Skin epidermis (tissue), 12 donors: ENCODE data around the gene SLC35F6.
"Not testable (repeated sequence)": the region's sequence is repeated elsewhere in the genome, so short reads cannot be mapped to it uniquely, and the experiment has no call there.

Experiments used
- H3K27ac ChIP-seq, 21 experiments: fragments of 200-600 bp; sonication (generic) in 11 of 21; one replicate each; pipeline ENCODE4 v1.5.0; 2020; ENCODE audit warnings: mild to moderate bottlenecking in 3 of 21, inconsistent platforms in 2 of 21, moderate library complexity in 2 of 21
- H3K4me3 ChIP-seq, 7 experiments: fragments of 200-600 bp; sonication (generic) in 2 of 7; one replicate each; pipeline ENCODE4 v1.5.0; 2020; ENCODE audit warnings: inconsistent platforms in 2 of 7, mild to moderate bottlenecking in 2 of 7, moderate library complexity in 1 of 7

Gene SLC35F6

DNA sequence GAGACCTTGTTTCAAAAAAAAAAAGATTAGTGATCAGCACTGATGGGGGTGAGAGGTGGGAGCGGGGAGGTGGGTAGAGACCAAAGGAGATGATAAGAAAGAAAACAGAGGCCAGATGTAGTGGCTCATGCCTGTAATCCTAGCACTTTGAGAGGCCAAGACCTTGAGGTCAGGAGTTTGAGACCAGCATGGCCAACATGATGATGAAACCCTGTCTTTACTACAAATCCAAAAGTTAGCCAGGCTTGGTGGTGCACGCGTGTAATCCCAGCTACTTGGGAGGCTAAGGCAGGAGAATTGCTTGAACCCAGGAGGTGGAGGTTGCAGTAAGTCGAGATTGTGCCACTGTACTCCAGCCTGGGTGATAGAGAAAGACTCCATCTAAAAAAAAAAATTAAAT is 9.5 kb upstream of the SLC35F6 start:
- no peak overlapping the region for H3K27ac ChIP-seq

DNA sequence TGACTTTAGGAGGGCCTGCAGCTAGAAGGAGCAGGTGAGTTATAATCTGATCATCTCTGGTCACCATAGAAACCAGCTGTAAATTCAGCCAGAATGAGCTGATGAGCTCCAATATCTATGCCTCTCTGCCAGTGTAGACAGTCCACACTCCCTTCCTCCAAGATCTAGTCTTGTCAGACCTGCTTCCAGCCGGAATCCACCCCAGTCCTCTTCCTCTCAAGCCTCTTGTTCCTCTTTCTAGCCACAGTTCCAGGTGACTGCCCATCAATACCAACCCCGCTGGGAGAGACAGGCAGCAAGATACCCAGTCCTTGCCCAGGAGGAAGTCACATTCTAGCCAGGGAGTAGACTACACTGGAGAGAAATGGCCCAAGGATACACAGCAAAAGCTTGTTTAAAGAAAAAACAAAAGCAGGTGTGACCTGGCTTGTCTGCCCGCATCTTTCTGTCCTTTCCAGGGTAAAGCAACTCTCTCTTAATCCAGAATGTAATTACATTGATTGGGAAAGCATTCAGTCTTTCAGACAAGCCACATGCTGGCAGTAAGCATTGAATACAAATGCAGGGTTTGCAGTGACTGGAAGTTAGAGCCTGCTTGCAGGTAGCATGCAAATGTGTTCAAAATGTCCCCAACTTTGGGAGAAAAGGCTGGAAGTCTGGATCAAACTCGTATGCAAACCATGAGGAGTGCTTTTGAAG is 9.0 kb upstream of the SLC35F6 start:
- peak overlapping the region in 1 of 21 experiments; percentile 18 for H3K27ac ChIP-seq
- H3K4me3 ChIP-seq = no peak overlapping the region

More for the DNA sequence above, 9.5 kb upstream of the SLC35F6 start:
- no peak overlapping the region for H3K4me3 ChIP-seq

DNA sequence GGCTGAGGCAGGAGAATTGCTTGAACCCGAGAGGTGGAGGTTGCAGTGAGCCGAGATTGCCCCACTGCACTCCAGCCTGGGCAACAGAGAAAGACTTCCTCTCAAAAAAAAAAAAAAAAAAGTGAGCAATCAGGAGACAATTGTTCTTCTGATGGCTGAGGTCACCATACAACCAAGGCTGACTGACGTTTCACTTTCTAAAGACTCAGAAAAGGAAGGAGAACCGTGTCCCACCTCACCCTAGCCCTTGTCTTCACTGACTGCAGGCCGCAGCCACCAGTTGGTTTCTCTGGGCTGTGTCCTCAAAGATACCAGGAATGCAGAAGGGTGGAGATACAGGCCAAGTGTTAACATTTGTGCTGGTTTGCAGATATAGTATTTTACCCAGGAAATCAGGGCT is 7.7 kb upstream of the SLC35F6 start:
- H3K4me3 ChIP-seq = no peak overlapping the region
- no peak overlapping the region for H3K27ac ChIP-seq

DNA sequence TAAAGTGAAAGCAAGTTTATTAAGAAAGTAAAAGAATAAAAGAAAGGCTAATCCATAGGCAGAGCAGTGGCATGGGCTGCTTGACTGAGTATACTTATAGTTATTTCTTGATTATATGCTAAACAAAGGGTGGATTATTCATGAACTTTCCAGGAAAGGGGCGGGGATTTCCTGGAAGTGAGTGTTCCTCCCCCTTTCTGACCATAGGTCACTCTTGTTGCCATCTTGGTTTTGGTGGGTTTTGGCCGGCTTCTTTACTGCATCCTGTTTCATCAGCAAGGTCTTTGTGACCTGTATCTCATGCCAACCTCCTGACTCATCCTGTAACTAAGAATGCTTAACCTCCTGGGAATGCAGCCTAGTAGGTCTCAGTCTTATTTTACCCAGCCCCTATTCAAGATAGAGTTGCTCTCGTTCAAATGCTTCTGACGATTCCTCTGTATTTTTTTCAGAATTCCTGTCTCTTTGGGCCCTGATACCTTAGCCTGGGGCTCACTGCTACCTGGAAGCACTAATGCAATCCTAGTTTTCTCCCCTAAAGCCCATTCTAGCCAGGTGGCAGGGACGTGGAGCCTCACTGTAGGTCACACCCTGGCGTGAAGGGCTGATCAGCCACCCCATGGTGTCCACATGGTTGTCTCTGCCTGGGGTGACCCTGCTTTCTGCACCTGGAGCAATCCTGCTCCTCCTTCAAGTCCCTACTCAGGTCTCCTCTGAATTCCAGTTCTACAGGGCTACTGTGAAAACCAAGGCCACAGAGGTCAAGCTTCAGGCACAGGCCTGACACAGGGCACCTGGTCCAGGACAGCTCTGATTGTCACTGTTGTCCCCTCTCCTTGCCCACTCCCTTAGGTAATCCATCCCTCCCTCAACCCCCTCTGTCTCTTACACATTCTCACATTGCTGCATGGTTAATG is 6.0 kb upstream of the SLC35F6 start:
- no peak overlapping the region for H3K4me3 ChIP-seq
- peak overlapping the region in 13 of 21 experiments; percentile 24 to 73 (median 61) for H3K27ac ChIP-seq

DNA sequence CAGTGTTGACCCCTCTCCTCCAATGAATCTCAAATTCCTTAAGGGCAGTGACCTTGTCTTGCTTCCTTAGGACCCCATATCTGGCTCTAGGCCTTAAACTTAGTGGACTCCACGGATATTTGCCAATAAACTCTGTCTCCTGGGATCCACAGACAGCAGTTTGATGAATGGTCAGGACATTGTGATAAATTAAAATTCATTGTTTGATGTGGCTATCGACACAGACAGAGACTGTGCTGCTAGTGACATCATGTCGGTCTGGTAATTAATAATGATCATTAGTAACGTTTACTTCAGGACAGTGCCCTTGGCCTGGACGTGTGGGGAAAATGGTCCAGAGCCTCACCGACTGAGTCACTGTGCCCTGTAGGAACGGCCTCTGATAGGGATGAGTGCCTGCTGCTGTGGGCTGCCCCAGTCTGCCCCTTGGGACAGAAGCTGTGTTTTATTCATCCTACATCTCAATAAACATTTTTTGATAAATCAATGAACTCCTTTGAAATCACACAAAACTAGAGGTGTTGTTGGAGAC is 5.2 kb upstream of the SLC35F6 start:
- peak overlapping the region in 9 of 21 experiments; percentile 24 to 73 (median 66) for H3K27ac ChIP-seq
- no peak overlapping the region for H3K4me3 ChIP-seq

DNA sequence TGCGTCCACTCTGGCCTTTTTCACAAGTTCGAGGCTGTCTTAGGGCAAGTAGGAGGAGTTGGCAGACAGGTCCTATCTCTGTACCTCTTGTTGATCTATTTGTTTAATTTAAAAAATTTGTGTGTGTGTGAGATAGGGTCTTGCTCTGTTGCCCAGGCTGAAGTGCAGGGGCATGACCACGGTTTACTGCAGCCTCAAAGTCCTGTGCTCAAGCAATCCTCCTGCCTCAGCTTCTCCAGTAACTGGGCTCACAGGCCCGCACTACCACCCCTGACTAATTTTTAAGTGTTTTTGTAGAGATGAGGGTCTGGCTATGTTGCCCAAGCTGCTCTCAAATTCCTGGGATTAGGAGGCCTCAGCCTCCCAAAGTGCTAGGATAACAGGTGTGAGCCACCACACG is 4.2 kb upstream of the SLC35F6 start:
- H3K27ac ChIP-seq = no peak overlapping the region

DNA sequence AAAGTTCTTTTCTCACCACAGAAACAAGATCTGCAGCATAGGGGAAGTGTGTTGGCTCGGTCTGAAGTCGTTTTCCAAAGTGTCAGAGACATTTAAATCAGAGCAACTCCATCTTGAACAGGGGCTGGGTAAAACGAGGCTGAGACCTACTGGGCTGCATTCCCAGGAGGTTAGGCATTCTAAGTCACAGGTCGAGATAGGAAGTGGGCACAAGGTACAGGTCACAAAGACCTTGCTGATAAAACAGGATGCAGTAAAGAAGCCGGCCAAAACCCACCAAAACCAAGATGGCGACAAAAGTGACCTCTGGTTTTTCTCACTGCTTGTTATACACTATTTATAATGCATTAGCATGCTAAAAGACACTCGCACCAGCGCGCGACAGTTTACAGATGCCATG is 3.1 kb upstream of the SLC35F6 start:
- H3K27ac ChIP-seq, H3K4me3 ChIP-seq: not testable (repeated sequence)

More for the DNA sequence above, 4.2 kb upstream of the SLC35F6 start:
- H3K4me3 ChIP-seq = no peak overlapping the region

DNA sequence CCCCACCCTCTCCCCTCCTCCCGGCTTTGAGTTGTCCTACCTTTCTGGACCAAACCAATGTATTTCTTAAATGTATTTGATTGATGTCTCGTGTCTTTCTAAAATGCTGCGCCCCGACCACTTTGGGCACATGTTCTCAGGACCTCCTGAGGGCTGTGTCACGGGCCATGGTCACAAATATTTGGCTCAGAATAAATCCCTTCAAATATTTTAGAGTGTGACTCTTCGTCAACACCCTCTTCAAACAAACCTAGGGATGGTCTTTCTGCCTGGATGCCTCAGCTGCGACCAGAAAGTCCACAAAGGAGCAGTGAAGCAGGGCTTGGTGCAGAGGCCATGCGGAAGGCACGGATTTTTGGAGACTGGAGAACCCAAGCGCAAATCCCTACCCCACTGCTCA is 1.1 kb upstream of the SLC35F6 start:
- no peak overlapping the region for H3K4me3 ChIP-seq
- H3K27ac ChIP-seq = no peak overlapping the region

DNA sequence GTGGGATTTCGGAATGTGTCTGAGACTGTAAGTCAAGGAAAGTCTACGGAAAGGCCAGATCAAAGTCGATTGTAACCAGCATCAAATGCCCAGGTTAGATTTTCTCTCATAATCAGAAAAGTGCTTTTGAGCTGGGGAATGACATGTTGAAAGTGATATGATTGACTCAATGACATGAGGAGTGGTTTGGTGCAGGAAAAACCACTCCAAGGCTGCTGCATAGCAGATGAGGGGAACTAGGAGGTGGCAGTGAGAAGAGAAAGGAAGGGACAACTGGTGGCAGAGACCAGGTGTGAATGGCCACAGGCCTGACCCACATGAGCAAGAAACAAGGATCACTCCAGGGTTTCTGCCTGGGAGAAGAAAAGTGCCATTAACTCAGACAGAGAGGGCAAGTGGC is 822 bp downstream of the SLC35F6 start:
- peak overlapping the region; percentile 64 to 99 (median 90) for H3K4me3 ChIP-seq
- peak overlapping the region in 20 of 21 experiments; percentile 75 to 98 (median 94) for H3K27ac ChIP-seq

DNA sequence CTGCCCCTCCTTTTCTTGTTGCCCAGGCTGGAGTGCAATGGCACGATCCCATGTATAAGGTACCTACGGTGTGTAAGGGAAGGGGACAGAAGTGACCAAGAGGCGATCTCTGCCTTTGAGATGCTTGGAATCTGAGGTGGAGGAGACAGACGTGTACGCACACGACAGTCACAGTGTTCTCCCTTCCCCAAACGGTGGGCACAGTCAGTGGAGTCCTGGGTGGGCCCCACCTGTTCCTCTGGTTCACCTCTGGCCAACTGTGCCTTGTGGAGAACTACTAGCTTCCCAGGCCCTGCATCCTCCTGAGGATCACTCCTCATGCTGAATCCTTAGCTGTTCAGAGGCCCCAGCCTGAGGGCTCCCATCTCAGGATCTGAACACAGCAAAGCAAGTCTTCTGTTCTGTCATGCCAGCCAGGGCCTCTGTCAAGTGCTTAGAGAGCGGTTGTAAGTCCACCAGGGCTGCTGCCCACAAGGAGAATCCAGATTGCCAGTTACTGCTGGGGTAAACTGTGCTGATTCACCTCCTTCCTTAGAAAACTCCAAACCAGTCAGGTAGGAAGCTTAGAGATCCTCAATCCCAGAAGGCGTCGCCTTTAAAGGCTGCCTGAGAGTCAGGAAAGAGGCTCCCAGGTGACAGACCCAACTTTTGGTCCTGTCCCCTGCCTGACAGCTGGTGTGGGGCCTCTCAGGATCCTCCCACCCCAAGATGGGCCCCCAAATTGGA is 1.6 kb downstream of the SLC35F6 start:
- Histone ChIP-seq H3K4me3 (peak overlapping the region; percentile 64 to 99 (median 90)), H3K27ac (peak overlapping the region in 19 of 21 experiments; percentile 15 to 98 (median 94))

DNA sequence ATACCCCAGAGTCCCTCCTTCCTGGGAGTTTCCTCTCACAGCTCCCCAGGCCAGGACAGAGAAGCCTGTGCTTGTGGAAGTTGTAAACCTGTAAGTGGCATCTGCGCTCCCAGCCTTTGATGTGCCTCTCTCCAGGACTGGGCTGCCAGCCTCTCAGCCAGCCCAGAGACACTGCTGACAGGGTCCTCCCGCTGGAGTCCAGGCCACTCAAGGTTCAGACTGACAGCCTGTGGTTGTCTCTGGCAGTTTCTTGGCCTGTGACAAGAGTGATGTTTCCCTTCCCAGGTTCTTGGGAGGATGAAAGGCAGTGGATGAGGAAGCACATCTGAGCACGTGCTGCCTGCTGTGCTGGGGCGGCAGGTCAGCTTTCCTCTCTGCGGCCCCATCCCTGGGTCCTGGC is 3.0 kb downstream of the SLC35F6 start:
- Histone ChIP-seq H3K4me3 (no peak overlapping the region), H3K27ac (peak overlapping the region in 16 of 21 experiments; percentile 8 to 98 (median 88))

DNA sequence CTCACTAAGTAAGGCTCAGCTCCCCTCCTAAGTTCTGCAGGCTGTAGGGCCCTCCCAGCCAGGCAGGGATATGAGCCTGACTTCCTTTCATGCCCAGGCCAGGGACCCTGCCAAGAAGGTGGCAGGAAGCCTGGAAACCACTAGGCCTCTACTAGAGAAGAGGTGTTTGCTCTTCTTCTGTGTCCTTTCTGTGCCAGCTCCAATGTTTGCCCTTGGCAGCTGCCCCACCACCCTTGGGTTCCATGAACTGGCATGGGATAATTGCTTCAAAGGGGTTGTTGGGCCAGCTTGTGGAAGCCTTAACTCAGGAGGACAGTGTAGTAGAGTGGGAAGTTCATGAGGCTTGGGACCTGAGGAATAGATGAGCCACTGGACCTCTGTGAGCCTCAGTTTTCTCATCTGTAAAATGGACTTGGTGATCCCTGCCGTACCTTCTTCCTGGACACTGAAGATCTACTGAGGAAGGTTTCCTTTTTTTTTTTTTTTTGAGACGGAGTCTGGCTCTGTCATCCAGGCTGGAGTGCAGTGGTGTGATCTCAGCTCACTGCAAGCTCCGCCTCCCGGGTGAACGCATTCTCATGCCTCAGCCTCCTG is 3.9 kb downstream of the SLC35F6 start:
- Histone ChIP-seq H3K27ac (peak overlapping the region in 16 of 21 experiments; percentile 11 to 98 (median 88)), H3K4me3 (no peak overlapping the region)

DNA sequence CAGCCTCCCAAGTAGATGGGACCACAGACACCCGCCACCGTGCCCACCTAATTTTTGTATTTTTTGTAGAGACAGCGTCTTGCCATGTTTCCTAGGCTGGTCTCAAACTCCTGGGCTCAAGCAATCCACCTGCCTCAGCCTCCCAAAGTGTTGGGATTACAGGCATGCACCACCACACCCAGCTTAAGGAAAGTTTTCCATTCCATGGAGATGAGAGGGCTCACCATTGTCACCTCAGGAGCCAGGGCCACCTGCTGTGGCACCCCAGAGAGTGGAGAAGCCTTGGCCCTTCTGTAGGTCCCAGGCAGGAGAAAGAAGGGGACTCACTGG is 4.6 kb downstream of the SLC35F6 start:
- H3K4me3 ChIP-seq = no peak overlapping the region
- H3K27ac ChIP-seq = peak overlapping the region in 20 of 21 experiments; percentile 50 to 98 (median 84)

DNA sequence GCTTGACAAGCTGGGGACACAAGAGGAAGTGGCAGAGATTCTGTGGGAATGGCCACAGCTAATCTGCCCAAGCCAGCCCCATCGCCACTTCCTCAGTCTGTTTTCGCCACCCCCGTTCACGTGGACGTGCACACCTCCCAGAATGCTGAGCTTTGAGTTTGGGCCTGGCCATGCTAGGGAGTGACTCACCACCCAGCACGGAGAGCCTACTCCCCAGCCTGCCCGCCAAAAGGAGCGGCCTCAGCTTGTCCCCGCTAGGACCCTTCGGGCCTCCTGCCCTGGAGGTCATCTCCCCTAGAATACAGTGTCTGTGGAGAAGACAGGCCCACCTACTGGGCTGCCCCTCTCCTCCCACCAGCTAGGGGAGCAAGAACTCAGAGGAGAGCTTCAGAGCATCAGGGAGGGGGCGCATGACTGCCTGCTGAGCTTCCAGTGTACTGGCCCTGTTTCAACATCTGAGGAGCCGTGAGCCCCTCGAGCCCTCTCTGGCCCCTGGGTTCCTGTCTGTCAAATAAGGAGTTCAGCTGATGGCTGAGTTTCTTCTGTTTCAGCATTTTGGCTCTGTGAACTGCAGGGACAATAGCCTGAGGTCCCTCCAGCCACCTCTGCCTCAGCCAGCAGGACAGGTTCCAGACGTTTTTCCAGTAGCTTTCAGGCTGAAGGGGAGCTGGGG is 5.1 kb downstream of the SLC35F6 start:
- H3K27ac ChIP-seq = peak overlapping the region in 20 of 21 experiments; percentile 50 to 98 (median 84)
- H3K4me3 ChIP-seq = no peak overlapping the region

DNA sequence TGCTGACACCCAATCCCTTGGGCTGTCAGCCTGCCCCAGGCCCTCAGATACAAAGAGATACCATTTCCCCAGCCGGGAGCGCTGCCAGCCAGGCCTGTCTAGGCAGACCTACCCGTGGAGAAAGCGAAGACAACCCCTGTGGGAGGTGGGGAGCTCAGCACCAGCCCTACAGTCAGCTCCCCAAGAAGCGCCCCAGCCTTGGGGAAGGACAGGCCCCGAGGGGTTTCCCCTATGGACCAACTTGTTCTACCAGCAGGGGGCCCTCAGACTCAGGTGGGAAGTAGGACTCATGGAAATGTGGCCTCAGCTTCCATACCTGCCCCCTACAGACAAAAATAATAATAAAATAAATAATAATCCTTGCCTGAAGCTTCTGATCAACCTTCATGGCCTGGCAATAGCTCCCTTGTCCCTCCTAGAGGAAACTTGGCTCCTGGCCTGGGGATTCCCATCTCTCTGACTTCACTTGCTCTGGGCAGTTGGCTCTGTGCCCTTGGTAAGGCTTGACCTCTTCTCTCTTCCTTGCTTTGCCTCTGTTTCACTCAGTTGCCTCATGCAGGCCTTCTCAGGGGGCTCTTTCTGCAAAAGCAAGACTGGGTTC is 7.0 kb downstream of the SLC35F6 start:
- Histone ChIP-seq H3K27ac (peak overlapping the region in 20 of 21 experiments; percentile 24 to 95 (median 81)), H3K4me3 (no peak overlapping the region)

DNA sequence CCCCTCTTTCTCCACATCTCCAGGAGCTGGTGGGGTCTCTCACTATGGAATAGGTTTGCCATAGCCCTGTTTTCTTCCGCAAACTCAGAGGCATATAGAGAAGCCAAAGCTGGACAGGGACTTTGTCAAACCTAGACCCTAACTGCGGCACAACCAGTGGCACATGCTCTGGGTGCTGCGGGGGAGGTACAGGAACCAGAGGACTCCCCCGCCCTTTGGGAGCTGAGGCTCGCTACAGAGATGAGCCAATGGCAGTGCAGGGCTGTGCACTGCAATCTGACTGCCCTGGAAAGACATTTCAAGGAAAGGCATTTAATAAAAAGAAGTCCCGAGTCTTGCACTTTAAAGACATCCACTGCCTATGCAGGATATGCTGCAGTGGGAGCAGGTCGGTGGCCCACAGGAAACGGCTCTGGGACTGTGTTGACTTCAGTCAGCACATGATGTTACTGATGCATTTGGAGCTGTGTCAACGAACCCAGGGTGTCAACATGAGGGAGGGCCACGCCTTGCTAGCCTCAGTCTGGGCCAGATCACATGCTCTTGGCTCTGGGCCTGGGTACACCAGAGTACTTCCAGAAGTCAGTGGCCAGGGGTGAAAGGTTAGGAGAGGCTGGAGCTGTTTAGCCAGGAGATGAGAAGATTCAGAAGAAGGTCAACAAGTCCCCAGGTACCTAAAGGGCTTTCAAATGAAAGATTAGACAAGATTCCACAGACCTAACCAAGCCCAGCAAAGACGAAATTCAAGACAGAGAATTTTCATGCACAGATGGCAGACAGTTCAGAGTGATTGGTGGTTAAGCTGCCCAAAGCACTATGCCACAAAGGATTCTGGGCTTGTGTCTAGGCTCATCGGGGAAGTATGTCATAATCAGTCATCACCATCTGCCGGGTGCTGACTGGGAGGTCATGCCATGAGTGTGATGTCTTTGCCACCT is 8.2 kb downstream of the SLC35F6 start:
- no peak overlapping the region for H3K4me3 ChIP-seq
- H3K27ac ChIP-seq = peak overlapping the region in 20 of 21 experiments; percentile 20 to 95 (median 81)

DNA sequence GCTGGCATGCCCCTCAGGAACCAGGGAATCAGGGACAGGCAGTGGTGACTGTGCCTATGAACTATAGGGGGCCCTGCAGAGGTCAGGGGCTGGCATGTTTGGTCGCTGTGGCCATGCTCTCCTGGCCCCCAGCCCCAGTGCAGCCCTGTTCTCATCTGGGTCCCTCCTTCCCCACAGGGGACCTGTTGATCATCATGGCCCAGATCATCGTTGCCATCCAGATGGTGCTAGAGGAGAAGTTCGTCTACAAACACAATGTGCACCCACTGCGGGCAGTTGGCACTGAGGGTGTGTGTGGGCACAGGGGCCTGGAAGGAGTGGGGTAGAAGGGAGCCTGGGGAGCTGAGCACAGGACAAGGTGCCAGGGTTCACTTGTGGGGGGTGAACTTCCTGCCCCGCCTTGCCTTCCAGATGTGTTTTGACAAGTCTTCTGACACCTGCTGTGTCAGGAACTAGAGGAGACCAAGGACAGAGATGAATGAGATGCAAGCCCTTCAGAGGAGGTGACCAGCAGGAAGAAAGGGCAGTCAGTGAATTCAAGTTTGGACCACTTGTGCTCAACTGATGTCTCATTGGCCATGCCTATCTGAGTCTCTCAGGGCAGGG is 12.2 kb downstream of the SLC35F6 start:
- H3K27ac ChIP-seq = no peak overlapping the region
- H3K4me3 ChIP-seq = no peak overlapping the region
